ENCODE data around the gene TC2N.
"Not testable (repeated sequence)": the region's sequence is repeated elsewhere in the genome, so short reads cannot be mapped to it uniquely, and the experiment has no call there.

DNA sequence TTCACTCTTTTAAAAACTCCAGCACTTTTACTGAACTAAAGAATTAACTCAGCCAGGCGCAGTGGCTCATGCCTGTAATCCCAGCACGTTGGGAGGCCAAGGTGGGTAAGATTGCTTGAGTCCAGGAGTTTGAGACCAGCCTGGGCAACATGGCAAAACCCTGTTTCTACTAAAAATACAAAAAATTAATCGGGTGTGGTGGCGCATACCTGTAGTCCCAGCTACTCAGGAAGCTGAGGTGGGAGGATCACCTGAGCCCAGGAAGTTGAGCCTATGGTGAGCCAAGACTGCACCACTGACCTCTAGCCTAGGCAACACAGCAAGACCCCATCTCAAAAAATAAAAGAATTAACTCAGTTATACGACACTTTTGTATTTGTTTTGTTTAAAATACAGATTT is 30.4 kb upstream of the TC2N start:
- TF ChIP-seq, protein P1, sequence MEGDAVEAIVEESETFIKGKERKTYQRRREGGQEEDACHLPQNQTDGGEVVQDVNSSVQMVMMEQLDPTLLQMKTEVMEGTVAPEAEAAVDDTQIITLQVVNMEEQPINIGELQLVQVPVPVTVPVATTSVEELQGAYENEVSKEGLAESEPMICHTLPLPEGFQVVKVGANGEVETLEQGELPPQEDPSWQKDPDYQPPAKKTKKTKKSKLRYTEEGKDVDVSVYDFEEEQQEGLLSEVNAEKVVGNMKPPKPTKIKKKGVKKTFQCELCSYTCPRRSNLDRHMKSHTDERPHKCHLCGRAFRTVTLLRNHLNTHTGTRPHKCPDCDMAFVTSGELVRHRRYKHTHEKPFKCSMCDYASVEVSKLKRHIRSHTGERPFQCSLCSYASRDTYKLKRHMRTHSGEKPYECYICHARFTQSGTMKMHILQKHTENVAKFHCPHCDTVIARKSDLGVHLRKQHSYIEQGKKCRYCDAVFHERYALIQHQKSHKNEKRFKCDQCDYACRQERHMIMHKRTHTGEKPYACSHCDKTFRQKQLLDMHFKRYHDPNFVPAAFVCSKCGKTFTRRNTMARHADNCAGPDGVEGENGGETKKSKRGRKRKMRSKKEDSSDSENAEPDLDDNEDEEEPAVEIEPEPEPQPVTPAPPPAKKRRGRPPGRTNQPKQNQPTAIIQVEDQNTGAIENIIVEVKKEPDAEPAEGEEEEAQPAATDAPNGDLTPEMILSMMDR (IDR thresholded peaks at IDR 0.05), result not testable (repeated sequence)
- TF ChIP-seq POLR2A, POLR2AphosphoS5 (IDR thresholded peaks at IDR 0.05): not testable (repeated sequence)

All from prostate gland (tissue), 2 donors.